Peyer's patch (tissue), 4 donors: ENCODE data around the gene LTO1.

Source experiments
- CTCF ChIP-seq, 6 experiments: fragments of 450-650 bp in 4 of 6; fragments of 200-600 bp in 2 of 6; sonication (generic) in 1 of 6; IDR thresholded peaks; one replicate each; pipeline ENCODE4 v1.5.1; 2017 to 2019; ENCODE audit warnings: antibody characterized with exemption in 6 of 6, mild to moderate bottlenecking in 3 of 6, moderate library complexity in 1 of 6
- POLR2A ChIP-seq, 2 donors: fragments of 450-650 bp; IDR thresholded peaks; one replicate each; pipeline ENCODE4 v1.5.1; 2017; ENCODE audit warnings: antibody characterized with exemption in 2 of 2, mild to moderate bottlenecking in 2 of 2, moderate library complexity in 2 of 2

GRCh38 chr11:69666752-69667536 lies 8.2 kb downstream of the LTO1 start:
- no peak for TF ChIP-seq POLR2A (IDR thresholded peaks at IDR 0.05)
- no peak for TF ChIP-seq CTCF (IDR thresholded peaks at IDR 0.05)
